Measurements from ENCODE around the gene MYO1D.

Gene MYO1D

DNA sequence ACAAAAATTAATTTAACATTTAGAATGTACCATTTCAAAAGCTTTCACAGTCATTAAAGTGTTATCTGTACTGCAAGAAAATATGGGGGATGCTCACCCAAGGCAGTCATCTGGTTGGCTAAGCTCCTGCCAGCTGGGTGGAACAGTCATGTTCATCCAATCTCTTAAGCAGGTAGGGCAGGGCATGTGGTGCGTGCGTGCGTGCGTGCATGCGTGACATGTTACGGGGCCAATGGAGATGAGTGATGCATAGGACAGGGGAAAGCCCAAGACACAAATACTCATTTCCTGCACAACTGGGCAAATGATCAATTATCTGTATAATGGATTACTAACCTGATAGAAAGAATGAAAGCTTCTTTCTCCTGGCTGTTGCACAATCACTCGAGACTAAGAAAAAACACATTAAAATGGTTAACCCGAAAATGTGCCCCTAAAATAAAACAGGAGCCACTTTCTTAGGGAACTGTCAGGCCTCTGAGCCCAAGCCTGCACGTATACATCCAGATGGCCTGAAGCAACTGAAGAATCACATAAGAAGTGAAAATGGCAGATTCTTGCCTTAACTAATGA, 104.4 kb downstream of the MYO1D start:
- Histone ChIP-seq H3F3A (ENCODE audit: insufficient read depth, low read length) (no peaks in the 10 kb centered on the region), H3K27me3 (replicated peaks; ENCODE audit: insufficient read depth, low read length) (no peaks in the 10 kb centered on the region), H3K4me1 (ENCODE audit: low read length) (no peaks in the 10 kb centered on the region), H3K36me3 (replicated peaks; ENCODE audit: insufficient read depth, low read length) (no peaks in the 10 kb centered on the region), H3K4me2 (ENCODE audit: low read depth, low read length) (no peak overlapping the region), H3K79me2 (ENCODE audit: low read length) (no peaks in the 10 kb centered on the region), H3K9me2 (replicated peaks; ENCODE audit: insufficient read depth, low read length) (no peaks in the 10 kb centered on the region), H4K20me1 (ENCODE audit: insufficient read depth, low read length) (no peaks in the 10 kb centered on the region), H3K9ac (ENCODE audit: low read length) (no peak overlapping the region), H2AFZ (ENCODE audit: low read length) (no peak overlapping the region), H3K9me3 (replicated peaks; ENCODE audit: insufficient read depth, low read length) (no peaks in the 10 kb centered on the region), H3K27ac (ENCODE audit: low read length) (no peak overlapping the region), H3K4me3 (ENCODE audit: low read length) (no peak overlapping the region)
- DNase-seq: no peak
- TF ChIP-seq EZH2phosphoT487 (IDR thresholded peaks at IDR 0.05; ENCODE audit: low read length) (no peak), EZH2 (optimal IDR thresholded peaks at IDR 0.05; ENCODE audit: low read depth, low read length) (no peak)
- TF ChIP-seq, protein P1, sequence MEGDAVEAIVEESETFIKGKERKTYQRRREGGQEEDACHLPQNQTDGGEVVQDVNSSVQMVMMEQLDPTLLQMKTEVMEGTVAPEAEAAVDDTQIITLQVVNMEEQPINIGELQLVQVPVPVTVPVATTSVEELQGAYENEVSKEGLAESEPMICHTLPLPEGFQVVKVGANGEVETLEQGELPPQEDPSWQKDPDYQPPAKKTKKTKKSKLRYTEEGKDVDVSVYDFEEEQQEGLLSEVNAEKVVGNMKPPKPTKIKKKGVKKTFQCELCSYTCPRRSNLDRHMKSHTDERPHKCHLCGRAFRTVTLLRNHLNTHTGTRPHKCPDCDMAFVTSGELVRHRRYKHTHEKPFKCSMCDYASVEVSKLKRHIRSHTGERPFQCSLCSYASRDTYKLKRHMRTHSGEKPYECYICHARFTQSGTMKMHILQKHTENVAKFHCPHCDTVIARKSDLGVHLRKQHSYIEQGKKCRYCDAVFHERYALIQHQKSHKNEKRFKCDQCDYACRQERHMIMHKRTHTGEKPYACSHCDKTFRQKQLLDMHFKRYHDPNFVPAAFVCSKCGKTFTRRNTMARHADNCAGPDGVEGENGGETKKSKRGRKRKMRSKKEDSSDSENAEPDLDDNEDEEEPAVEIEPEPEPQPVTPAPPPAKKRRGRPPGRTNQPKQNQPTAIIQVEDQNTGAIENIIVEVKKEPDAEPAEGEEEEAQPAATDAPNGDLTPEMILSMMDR (IDR thresholded peaks at IDR 0.05; ENCODE audit: low read length): no peak

DNA sequence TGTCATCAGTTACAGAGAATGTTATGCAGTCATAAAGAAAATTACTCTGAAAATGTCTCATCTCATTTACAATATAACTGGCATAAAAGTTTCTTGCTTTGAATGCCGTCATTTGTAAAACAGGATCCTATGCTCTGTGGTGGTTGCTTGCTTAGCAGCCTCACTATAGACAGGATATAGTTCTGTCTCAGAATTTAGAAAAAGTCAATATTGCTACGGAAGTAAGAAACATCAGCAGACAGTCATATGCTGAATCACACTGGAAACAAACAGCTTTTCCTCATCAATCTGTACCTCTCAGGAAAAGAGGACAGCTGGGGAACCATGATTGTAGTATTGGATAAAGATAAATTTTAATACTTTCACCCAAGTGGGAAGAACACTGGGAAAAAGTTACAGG, 105.5 kb downstream of the MYO1D start:
- H2AFZ ChIP-seq (ENCODE audit: low read length): no peak overlapping the region
- no peaks in the 10 kb centered on the region for H3K4me1 ChIP-seq (ENCODE audit: low read length)
- H3K4me2 ChIP-seq (ENCODE audit: low read depth, low read length): no peak overlapping the region
- no peak for DNase-seq
- H3K36me3 ChIP-seq (replicated peaks; ENCODE audit: insufficient read depth, low read length): no peaks in the 10 kb centered on the region
- H3K27me3 ChIP-seq (replicated peaks; ENCODE audit: insufficient read depth, low read length): no peaks in the 10 kb centered on the region
- no peaks in the 10 kb centered on the region for H3K9me3 ChIP-seq (replicated peaks; ENCODE audit: insufficient read depth, low read length)
- no peak overlapping the region for H3K9ac ChIP-seq (ENCODE audit: low read length)
- H3K4me3 ChIP-seq (ENCODE audit: low read length): no peak overlapping the region
- no peaks in the 10 kb centered on the region for H3K79me2 ChIP-seq (ENCODE audit: low read length)
- H4K20me1 ChIP-seq (ENCODE audit: insufficient read depth, low read length): no peaks in the 10 kb centered on the region
- TF ChIP-seq, protein P1 (IDR thresholded peaks at IDR 0.05; ENCODE audit: low read length): no peak
- TF ChIP-seq EZH2phosphoT487 (IDR thresholded peaks at IDR 0.05; ENCODE audit: low read length) (no peak), EZH2 (optimal IDR thresholded peaks at IDR 0.05; ENCODE audit: low read depth, low read length) (no peak)
- H3K9me2 ChIP-seq (replicated peaks; ENCODE audit: insufficient read depth, low read length): no peaks in the 10 kb centered on the region
- no peak overlapping the region for H3K27ac ChIP-seq (ENCODE audit: low read length)
- no peaks in the 10 kb centered on the region for H3F3A ChIP-seq (ENCODE audit: insufficient read depth, low read length)

DNA sequence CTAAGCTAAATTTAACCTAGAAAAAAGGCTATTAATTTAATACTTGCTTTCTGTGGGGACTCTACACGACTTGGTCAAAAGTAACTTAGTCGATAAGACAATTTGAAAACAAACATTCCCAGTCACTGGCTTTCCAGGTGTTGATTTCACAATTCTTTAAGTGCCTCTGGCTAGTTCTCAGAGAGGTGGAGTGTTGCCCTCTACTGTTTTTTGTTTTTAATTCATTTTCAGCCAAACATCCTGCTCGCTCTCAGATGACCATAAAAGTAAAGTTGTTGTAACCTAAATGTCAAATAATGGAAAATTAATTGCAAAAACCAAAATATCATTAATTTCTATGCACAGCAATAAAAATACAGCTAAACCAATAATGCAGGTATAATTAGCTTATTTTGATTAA, 107.1 kb downstream of the MYO1D start:
- Histone ChIP-seq H2AFZ (ENCODE audit: low read length) (no peak overlapping the region), H3K27ac (ENCODE audit: low read length) (no peak overlapping the region), H3K4me1 (ENCODE audit: low read length) (no peaks in the 10 kb centered on the region), H3K9ac (ENCODE audit: low read length) (no peak overlapping the region), H3K27me3 (replicated peaks; ENCODE audit: insufficient read depth, low read length) (no peaks in the 10 kb centered on the region), H3K79me2 (ENCODE audit: low read length) (no peaks in the 10 kb centered on the region), H3K4me2 (ENCODE audit: low read depth, low read length) (no peak overlapping the region), H3K9me3 (replicated peaks; ENCODE audit: insufficient read depth, low read length) (no peaks in the 10 kb centered on the region), H4K20me1 (ENCODE audit: insufficient read depth, low read length) (no peaks in the 10 kb centered on the region), H3K36me3 (replicated peaks; ENCODE audit: insufficient read depth, low read length) (no peaks in the 10 kb centered on the region), H3K4me3 (ENCODE audit: low read length) (no peak overlapping the region), H3K9me2 (replicated peaks; ENCODE audit: insufficient read depth, low read length) (no peaks in the 10 kb centered on the region), H3F3A (ENCODE audit: insufficient read depth, low read length) (no peaks in the 10 kb centered on the region)
- no peak for DNase-seq
- TF ChIP-seq, protein P1 (IDR thresholded peaks at IDR 0.05; ENCODE audit: low read length): no peak
- no peak for TF ChIP-seq EZH2 (optimal IDR thresholded peaks at IDR 0.05; ENCODE audit: low read depth, low read length)
- no peak for TF ChIP-seq EZH2phosphoT487 (IDR thresholded peaks at IDR 0.05; ENCODE audit: low read length)

Data from MM.1S (cell line).